Limb (tissue), 2 donors: ENCODE results near the gene PPM1N.

Experiments used
- DNase-seq, 2 donors: peaks; one replicate each; pipeline ENCODE4 v3.0.0-alpha.2; 2016; ENCODE audit errors: extremely low spot score in 2 of 2

Gene PPM1N

DNA sequence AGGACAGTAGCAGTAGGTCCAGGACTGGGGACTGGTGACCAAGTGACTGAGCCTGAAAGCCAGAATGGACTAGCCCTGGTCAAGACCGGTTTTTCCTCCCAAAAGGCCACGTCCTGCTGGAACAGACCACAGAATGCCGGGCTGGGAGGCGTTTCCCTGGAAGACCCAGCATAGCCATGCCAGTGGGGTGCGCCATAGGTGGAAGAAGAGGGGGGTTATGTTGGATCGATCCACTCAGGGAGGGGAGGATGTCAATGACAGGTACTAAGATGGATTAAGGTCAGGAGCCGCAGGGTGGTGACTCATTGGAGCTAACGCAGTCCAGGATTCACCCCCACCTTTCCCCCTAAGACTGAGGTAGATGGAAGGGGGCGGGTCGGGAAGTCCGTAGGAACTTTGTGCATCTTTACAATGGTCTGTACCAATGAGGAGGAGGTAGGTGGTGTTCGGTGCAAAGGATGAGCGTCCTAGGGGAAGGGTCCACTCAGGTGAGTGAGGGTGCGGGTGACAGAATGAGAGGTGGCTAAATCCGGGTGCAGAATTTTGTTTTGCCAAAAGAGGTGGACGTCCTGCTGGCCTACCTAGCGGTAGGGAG, 30.0 kb downstream of the PPM1N start:
- no peak for DNase-seq

DNA sequence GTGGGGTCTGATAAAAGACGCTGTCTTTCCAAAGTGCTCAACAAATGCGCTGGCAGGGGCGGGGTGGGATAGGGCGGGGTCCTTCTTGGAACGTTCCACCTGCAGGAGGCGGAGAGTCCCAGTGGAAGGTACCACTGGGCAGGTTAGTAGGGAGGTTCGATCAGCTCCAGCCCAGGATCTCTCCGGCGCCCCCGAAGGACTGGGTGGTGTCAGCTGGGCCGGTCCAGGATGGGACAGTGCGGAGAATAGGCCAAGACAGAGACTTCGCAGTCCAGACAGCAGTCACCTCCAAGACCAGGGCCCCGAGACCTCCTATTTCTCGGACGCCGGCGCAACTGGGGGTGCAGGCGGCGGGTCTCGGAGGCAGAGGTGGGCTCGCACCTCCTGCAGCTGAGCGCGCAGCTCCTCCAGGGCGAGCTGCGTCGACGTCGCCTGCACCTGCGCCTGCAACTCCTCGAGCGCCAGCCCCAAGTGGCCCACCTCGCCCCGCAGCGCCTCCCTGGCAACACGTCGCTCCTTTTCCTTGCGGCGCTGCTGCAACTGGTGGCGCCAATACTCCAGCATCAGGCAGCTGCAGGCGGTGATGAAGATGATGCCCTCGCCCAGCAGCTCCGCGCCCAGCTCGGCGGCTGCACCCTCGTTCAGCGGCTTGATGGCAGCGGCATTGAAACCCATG, 30.6 kb downstream of the PPM1N start:
- peak in 1 of 2 donors; percentile 60 for DNase-seq

DNA sequence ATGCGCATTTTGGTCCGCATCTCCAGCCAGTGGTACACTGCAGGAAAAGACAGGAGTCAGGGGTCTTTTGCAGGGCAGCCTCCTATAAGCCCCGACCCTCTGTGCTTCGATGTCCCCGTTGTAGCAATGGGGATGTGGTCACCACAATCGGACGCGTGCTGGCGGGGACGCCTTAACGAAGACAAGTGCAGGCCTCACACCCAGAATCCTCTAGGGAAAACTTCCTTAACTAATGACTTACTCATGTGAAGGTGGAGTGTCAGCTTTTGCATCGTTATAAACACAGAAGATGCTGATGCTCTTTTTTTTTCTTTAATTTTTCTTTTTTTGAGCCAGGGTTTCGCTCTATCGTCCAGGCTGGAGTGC, 31.2 kb downstream of the PPM1N start:
- DNase-seq = no peak

DNA sequence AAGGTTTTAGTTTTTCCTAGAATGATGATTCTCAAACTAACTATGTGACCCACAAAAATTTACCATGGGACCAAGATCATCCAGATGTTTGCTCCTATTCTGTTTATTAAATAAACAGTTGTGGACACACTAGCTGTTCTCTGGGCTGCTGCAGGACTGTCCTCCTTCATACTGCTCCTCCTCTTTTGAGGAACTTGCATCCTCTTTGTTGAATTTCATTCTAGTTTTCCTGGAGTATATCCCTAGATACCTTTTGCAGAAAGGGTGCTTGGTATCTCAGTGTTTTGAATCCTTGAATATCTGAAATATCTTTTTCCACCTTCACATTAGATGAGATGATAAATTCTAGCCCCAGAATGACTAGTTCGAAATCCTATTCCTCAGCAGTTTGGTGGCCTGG, 33.1 kb downstream of the PPM1N start:
- no peak for DNase-seq

DNA sequence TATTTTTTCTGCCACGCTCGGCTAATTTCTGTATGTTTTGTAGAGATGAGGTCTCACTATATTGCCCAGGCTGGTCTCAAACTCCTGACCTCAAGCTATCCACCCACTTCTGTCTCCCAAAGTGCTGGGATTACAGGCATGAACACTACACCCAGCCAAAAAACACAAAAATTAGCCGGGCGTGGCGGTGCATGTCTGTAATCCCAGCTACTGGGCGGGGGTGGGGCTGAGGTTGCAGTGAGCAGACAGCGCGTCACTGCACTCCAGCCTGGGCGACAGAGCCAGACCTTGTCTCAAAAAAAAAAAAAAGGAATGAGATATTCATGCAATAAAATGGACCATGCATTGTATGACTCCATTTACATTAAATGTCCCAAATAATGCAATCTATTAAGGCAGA, 41.2 kb downstream of the PPM1N start:
- DNase-seq = no peak

DNA sequence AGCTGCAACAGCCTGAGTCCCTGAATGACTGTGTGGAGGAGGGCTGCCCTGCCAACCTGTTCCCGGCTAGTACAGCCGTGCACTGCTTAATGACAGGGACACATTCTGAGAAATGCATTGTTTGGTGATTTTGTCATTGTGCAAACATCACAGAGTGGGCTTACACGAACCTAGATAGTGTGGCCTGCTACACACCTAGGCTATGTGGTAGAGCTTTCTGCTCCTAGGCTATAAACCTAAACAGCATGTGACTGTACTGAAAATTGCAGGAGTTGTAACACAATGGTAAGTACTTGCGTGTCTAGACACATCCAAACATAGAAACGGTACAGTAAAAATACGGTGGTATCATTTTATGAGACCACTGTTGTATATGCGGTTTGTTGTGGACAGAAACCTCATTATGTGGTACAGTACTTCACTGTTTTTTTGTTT, 44.0 kb downstream of the PPM1N start:
- DNase-seq = no peak

DNA sequence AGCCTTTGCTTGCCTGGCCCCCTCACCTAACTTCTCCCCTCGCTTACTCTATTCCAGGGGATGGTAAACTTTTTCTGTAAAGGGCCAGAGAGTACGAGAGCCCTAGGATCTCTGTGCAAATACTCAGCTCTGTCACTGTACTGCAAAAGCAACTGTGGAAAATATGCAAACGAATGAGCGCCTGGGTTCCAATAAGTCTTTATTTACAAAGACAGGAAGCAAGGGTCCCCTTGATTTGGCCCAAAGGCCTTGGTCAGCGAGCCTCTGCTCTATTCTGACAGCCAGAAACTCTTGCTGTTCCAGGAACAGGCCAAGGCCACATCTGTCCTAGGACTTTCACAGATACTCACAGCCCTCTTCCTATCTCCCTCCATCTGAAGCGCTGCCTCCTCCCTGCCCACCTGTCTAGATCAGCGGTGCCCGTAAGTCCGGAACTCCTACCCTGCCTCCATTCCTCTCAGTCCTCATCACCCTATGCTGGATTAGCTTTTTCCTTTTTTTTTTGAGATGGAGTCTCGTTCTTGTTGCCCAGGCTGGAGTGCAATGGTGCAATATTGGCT, 49.0 kb downstream of the PPM1N start:
- DNase-seq = no peak

DNA sequence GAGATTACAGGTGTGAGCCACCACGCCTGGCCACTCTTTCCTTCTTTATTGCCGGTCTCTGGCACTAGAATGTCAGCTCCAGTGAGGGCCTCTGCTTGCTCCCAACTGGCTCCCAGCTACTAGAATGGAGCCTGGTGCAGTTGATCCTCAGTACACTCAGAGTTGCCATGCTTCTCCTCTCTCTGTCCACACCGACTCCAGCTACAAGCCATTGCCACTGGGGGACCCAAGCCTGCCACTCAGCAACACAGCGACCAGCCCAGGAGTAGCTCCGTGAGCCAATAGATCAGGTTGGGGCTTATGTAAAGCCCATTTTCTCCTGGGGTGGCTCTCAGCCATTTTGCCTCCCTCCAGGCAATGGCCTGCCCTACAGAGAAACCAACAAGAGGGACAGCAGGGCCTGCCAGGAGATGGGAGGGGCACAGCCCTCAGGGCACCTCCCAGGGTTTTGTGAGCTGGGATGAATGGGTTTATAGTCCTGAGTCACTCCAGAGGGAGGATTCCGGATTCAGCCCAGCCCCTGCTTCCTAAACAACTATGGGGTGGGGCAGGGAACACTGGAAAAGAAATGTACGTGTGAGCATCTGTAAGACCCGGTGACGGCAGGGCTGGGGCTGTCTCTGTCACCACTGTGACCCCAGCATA, 49.8 kb downstream of the PPM1N start:
- DNase-seq = no peak
